ENCODE data around the gene TSEN54.
"Not testable (repeated sequence)": the region's sequence is repeated elsewhere in the genome, so short reads cannot be mapped to it uniquely, and the experiment has no call there.

The TSEN54 gene

DNA sequence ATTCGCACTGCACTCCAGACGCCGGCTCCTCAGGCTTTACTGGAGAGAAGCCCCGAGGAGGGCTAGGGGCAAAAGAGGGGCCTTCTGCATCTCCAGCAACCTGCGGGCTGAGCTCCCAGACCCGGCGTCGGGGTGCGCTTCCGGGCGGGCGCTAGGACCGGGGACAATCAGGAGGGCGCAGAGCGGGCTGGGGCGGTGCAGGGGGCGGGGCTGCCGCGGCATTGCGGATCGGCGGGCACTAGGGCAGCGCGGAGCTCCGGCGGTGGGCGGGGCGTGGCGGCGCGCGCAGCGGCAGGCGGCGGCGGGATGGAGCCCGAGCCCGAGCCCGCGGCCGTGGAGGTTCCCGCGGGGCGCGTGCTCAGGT is at the start of gene TSEN54:
Gene TSEN54 (plus strand): TSS at position 274 of the 364 bp plus-strand sequence. CDS start 33 bp downstream, at position 307.
- peak; percentile 97 for DNase-seq

DNA sequence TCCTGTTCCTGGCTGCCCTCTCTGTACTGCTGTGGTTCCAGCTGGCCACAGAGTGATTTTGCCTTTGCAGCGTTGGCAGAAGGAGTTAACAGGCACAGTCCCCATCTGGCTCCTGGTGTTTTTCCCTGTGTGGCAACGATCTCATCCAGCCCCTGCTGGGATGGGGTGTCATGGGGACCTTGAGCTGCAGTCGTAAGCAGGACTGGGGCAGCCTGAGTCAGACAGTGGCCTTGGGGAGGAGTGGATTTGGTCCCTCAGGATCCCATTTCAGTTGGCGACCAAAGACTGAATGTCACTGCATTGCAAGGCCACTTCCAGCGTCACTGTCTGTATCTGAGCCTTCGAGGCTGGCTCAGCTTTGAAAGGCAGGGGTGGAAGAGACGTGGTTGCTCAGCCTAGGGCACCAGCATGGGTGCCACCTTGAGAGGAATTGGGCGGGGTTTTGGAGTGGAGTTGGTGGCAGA is 48.0 kb upstream of the TSEN54 start:
- DNase-seq: no peak

DNA sequence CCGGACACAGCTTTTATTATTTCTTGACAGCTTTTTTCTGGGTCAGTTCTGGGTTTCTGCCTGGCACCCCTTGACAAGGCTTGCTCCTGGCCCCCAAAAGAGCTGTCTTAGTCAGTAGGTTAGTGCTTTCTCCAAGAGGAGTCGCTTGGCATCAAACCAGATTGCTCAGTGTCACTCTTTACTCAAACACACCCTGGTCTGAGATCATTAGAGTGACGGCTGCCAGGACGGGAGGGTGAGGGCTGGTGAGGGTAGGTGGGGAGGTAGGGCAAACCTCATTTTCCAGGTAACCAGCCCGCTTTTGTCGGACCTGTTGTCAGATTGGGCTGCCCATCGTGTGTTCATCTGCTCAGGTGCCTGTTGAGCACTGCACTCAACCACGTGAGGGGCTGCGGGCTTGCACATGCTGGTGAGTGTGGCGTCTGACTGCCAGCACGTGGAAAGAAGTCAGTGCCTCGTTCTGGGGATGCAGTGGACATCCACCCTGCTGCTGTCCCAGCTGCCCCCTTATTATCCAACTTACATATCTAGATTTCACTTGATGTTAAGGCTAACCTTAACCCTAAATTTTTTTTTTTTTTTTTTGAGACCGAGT is 47.5 kb upstream of the TSEN54 start:
- DNase-seq: no peak

GRCh38 chr17:75471207-75471606 is 45.1 kb upstream of the TSEN54 start:
- DNase-seq: no peak

GRCh38 chr17:75472119-75472518 is 44.2 kb upstream of the TSEN54 start:
- DNase-seq: no peak

GRCh38 chr17:75473246-75473645 is 43.1 kb upstream of the TSEN54 start:
- no peak for DNase-seq

- DNase-seq: no peak
Observed at GRCh38 chr17:75474736-75475135, 41.6 kb upstream of the TSEN54 start.

DNA sequence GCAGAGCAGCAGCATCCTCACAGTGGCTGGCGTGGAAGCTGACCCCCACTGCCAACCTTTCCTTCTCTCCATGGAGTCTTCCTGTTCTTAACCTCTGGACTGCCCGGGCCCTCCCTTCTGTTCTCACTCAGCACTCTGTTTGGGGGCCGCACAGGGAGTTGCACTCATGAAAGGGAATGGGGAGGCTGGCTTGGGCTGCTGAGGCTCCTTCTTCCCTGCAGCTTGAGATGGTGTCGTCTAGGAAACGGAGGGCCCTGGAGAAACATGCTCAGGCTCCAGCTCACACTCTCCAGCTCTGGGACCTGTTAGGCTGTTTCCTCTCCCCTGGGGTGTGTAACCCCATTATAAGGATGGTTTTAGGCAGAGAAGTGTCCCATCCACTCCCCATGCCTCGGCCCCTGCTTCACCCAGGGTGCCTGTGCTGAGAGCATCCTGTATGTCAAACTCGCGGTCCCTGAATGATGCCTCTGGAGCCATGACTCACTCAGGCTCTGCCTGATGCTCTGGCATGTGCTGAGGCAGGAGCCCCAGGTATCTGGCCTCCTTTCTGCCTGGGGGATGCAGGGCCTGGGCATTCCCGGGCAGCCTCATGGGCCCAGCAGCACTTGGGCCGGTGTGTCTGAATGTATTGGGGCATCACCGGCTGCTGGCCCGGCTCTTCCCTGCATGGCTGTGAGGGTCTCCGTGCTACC is 41.0 kb upstream of the TSEN54 start:
- DNase-seq: no peak

DNA sequence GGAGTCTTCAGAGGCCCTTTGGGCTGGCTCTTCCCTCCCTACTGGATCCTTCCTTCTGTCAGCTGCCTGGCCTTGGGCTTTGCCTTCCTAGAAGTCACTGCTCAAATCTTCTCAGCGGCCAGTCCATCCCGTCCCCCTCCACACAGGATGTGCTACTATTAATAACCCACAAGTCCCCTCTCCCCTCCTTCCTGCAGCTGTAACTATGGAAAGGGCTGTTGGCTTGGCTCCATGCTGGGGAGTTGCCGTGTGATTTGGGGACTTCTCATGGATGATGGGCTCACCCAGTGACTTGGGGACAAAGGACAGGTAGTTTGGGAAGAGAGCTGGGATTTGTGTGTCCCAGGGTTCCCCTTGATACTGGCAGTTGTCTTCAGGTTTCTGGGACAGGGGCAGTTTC is 40.5 kb upstream of the TSEN54 start:
- no peak for DNase-seq

GRCh38 chr17:75476271-75476671 is 40.1 kb upstream of the TSEN54 start:
- DNase-seq: no peak

DNA sequence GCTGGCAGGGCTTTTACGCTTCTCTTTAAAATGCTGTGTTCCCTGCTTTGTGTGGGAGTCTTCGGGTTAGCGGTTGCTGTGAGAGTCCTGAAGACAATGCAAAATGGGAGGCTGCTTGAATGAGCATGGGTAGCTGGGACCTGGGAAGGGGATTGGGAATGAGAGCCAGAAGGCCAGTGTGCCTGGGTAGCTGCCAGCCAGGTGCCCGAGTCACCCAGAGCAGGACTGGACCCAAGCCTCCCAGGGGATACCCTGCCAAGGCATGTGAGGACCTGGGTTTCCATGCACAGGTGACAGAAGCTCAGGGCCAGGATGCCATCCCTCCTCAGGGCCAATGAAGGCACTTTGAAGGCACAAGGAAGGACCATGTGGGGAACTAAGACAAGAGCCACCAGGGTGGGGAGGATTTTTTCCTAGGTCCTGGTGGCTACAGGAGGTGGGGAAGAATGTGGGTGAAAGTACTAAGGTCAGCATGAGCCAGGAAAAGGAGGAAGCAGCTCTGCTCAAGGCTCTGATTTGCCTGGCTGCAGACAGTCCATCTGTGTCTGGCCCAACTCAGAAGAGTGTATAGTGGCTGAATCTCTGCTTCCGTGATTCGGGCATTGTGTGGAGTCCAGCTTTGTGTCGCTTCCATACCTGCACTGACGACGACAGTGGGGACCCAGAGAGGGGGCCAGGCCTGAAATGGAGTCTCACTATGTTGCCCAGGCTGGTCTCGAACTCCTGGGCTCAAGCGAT is 39.4 kb upstream of the TSEN54 start:
- DNase-seq: no peak

DNA sequence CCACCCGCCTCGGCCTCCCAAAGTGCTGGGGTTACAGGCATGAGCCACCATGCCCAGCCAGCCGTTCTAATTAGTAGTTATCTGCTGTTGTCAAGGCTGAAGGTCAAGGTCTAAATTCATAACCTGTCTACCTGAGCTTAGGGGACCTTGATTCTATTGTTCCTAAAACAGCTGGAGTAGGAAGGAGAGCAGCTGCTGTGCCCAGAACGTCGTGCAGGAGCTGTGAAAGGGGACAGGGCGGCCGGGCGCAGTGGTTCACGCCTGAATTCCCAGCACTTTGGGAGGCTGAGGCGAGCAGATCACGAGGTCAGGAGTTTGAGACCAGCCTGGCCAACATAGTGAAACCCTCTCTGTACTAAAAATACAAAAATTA is 38.9 kb upstream of the TSEN54 start:
- DNase-seq: not testable (repeated sequence)

DNA sequence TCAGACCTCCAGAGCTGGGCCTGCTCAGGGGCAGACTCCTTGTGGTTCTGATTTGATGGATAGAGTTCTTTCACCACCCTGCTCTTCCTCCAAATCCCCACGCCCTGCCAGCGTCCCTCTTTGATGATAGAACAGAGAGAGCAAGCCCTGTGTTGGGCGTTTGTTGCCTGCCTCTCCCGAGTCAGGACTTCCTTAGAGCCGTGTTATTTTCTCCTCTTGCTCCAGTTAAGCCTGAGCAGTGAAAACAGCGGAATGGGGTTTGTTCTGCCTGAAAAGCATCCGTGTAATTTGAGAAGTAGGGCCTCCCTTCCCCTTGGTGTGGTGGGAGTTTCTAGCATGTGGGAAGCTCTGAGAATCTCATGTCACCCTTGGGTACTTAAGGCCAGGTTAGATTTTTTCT is 37.8 kb upstream of the TSEN54 start:
- DNase-seq: no peak

DNA sequence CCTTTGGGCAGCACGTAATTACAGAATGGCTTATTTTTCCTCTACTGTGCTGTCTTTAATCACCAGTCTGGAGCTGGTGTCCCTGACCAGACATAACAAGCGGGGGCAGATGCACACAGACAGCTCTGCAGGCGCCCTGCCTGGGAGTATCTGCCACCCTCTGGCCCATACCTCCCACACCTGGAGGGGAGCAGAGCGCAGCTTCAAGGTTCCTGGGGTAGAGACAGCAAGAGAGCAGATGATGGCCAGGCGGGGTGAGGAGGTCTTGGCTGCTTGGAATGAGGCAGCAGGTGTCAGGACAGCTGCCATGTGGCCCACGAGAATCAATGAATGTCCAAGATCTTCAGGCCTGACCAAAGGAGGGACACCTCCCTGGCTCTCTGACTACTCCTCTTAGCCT is 36.0 kb upstream of the TSEN54 start:
- no peak for DNase-seq

GRCh38 chr17:75481194-75482068 is 34.9 kb upstream of the TSEN54 start:
- no peak for DNase-seq

DNA sequence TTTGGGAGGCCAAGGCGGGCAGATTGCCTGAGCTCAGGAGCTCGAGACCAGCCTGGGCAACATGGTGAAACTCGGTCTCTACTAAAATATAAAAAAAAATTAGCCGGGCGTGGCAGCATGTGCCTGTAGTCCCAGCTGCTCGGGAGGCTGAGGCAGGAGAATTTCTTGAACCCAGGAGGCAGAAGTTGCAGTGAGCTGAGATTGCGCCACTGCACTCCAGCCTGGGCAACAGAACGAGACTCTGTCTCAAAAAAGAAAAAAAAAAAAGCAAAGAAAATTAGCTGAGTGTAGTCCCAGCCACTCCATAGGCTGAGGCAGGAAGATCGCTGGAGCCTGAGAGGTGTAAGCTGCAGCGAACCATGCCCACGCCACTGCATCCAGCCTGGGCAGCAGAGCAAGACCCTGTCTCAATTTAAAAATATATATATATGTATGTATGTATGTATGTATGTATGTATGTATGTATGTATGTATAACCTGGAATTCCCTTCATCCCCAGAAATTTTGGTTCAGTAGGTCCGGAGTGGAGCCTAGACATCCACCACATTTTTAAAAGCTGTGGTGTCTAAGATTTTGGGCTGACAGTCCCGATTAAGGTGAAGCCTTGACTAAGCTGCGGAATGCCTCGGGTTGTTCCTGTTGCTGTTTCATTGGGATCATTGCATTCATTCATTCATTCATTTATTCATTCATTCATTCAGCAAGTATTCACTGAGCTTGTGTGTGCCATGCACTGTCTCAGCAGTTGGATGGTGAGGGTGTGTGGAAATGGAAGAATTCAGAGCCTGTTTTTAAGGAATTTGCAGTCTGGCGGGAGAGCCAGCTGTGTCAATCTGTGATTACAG is 34.0 kb upstream of the TSEN54 start:
- no peak for DNase-seq

DNA sequence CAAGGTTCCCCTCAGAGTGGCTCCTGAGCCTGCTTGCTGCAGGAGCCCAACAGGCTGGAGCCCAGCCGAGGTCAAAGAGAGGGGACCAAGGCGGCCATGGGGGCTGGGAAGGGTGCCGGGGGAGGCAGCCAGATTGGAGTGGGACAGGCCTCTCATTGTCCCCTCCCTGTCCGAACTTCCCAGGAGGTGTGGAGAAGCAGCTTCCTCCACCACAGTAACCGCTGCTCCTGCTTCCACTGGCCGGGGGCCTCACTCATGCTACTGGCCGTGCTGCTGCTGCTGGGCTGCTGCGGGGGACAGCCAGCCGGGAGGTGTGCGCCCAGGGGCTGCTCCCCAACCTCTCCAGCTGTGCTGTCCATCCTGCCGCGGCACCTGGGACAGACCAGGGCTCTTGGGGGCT is 30.6 kb upstream of the TSEN54 start:
- DNase-seq: no peak

DNA sequence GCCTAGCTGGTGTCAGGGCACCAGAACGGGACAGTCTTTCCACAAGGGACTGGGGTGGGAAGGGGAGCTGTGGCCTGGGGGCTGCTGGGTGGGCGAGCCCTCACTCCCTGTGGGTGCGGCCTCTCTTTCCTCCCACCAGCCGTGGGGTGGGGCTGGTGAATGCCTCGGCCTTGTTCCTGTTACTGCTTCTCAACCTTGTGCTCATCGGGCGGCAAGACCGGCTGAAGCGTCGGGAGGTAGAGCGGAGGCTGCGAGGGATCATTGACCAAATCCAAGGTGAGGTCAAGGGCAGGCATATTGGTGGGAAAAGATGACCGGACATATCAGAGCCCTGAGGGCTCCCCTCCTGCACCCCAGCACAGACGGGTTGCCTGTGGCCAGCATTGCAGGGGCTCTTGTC is 30.2 kb upstream of the TSEN54 start:
- DNase-seq: no peak

GRCh38 chr17:75486951-75487350 is 29.4 kb upstream of the TSEN54 start:
- DNase-seq: no peak

DNA sequence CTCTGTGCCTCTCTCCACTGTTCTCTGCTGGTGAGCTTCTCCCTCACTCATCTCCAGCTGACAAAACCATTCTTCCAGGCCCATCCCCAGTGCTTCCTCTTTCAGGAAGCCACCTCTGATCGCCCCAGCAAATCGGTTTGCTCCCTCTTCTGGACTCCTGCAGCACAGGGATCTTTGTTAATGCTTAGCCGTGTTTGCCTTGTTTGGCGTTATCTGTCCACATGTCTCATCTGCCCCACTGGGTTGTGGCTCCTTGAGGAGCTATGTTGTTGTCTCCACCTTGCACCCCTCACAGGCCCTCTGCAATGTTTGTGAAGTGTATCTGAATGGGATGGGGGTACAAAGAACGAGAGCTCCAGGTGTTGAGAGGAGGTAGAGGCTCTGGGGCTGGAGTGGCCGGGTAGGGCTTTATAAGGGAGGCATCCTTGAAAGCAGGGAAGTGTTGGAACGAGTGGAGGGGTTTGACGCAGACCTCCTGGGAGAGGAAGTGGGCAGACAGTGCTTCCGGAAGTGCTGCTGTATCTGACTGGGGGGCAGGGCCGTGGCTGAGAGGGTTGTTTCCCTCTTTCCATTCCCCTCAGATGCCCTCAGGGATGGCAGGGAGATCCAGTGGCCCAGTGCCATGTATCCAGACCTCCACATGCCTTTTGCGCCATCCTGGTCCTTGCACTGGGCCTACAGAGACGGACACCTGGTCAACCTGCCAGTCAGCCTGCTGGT is 28.8 kb upstream of the TSEN54 start:
- peak; percentile 46 for DNase-seq

DNA sequence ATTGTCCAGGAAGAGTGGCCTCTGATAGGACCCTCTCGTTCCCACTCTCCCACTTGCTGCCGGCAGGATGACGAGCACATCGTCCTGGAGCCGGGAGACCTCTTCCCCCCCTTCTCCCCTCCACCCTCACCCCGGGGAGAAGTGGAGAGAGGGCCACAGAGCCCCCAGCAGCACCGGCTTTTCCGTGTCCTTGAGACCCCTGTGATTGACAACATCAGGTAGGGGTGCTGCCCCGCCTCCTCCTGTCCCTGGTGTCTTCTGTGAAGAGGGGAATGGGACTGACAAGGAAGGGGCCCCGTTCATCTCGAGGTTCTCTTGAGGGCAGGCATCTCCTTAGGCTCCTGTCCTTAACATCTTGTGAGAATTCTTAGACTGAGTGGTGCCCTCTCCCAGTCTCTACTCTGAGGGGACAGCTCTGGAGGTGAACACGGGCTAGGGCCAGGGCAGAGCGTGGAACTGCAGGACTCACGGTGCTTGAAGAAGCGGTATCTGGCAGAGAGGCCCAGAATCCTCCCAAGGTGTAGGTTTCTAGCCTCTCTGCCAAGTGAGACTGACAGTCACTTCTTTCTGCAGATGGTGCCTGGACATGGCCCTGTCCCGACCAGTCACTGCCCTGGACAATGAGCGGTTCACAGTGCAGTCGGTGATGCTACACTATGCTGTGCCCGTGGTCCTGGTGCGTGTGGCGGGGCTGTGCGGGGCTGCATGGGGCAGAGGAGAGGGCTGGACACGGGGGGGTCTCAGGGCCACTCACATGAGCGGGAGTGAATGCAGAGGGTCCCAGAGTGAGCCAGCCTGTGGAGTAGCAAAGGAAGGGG is 27.4 kb upstream of the TSEN54 start:
- no peak for DNase-seq

All from activated CD4-positive, alpha-beta T cell treated with anti-CD3 and anti-CD28 coated beads for 48 hours (primary cell).